Left lung (tissue), 10 donors: Measurements from ENCODE around the gene GATA2. TPM values are rescaled to one million over a fixed set of nuclear protein-coding genes. Genes with fewer than 3 reads are reported as not detected.

Source experiments
- ATAC-seq: fragments of 200-7000 bp; cut with Tn5 transposase; one replicate; pipeline ENCODE4 v1.9.1; 2020; ENCODE audit warnings: moderate library complexity
- DNase-seq, 4 donors: peaks; one replicate each; pipeline ENCODE4 v3.0.0-alpha.2; 2013 to 2020
- H3K27ac ChIP-seq, 2 donors: fragments of 200-600 bp; sonication (generic) in 1 of 2; one replicate each; pipeline versions ENCODE4 v1.5.0 to v1.8.0; 2020 to 2021
- H3K27me3 ChIP-seq, 2 donors: fragments of 200-600 bp; sonication (generic) in 1 of 2; one replicate each; pipeline versions ENCODE4 v1.5.0 to v1.8.0; 2020 to 2021
- H3K36me3 ChIP-seq, 2 donors: fragments of 200-600 bp; sonication (generic) in 1 of 2; one replicate each; pipeline versions ENCODE4 v1.5.0 to v1.8.0; 2020 to 2021
- H3K4me1 ChIP-seq, 2 donors: fragments of 200-600 bp; one replicate each; pipeline ENCODE4 v1.8.0; 2021
- H3K4me3 ChIP-seq, 2 donors: fragments of 200-600 bp; sonication (generic) in 1 of 2; one replicate each; pipeline versions ENCODE4 v1.5.0 to v1.8.0; 2020 to 2021; ENCODE audit warnings: mild to moderate bottlenecking in 1 of 2
- H3K9me3 ChIP-seq, 2 donors: fragments of 200-600 bp; sonication (generic) in 1 of 2; one replicate each; pipeline versions ENCODE4 v1.5.0 to v1.8.0; 2020 to 2021
- CTCF ChIP-seq, 2 donors: fragments of 200-600 bp; sonication (generic) in 1 of 2; IDR thresholded peaks; one replicate each; pipeline versions ENCODE4 v1.5.0 to v1.8.0; 2021; ENCODE audit warnings: antibody characterized with exemption in 2 of 2
- intact Hi-C, 2 donors: fragments of 100-400 bp; cut with DNase I; formaldehyde crosslinking; loops; one replicate each; pipeline versions ENCODE4 v1.11.2 to v1.14.2; 2022
- polyA plus RNA-seq, 6 donors: library from polyadenylated mRNA; unstranded; fragments of 120-200 nt; gene quantifications; one replicate each; pipeline ENCODE4 v1.2.1, GENCODE V29; 2013; ENCODE audit not compliant: insufficient read length in 6 of 6
- total RNA-seq, 2 donors: library from RNA; stranded (reverse); fragmentation: NEBNext Ultra II Directional; extraction: Animal tissue kit (Norgen Biotek cat#: 25700); gene quantifications; one replicate each; pipeline ENCODE4 v1.2.1, GENCODE V29; 2021
- donor health status: DM: no; HTN: yes; CAD: no.
- donor health status: DM: no; HTN: no; CAD: no.

The GATA2 gene
- total and polyA plus RNA-seq, 8 donors = 9.2 to 43.0 (median 15.1) TPM

- intact Hi-C loops = no loop called here
- DNase-seq (no peak), ATAC-seq (no peak)
- Histone ChIP-seq H3K27me3 (peaks cover 0 to 12% of the 10 kb centered on the region in 2 donors), H3K27ac (no peak overlapping the region), H3K9me3 (no peaks in the 10 kb centered on the region), H3K4me3 (no peak overlapping the region), H3K36me3 (no peaks in the 10 kb centered on the region), H3K4me1 (peaks cover 0 to 5% of the 10 kb centered on the region in 2 donors)
- no peak for TF ChIP-seq CTCF (IDR thresholded peaks at IDR 0.05)
These were observed 39.3 kb upstream of the GATA2 start for GRCh38 chr3:128532012-128532983.

- Histone ChIP-seq H3K36me3 (no peaks in the 10 kb centered on the region), H3K4me1 (peaks cover 0 to 20% of the 10 kb centered on the region in 2 donors), H3K4me3 (no peak overlapping the region), H3K9me3 (no peaks in the 10 kb centered on the region), H3K27me3 (no peaks in the 10 kb centered on the region), H3K27ac (peak overlapping the region in 1 of 2 donors; percentile 60)
- intact Hi-C loops = no loop called here
- TF ChIP-seq CTCF (IDR thresholded peaks at IDR 0.05) = no peak
- ATAC-seq = no peak
- no peak for DNase-seq
These were observed 31.6 kb upstream of the GATA2 start for GRCh38 chr3:128524374-128525299.

GRCh38 chr3:128523591-128523990, 30.6 kb upstream of the GATA2 start:
- ATAC-seq (no peak), DNase-seq (no peak)
- Histone ChIP-seq H3K4me1 (peaks cover 0 to 20% of the 10 kb centered on the region in 2 donors), H3K9me3 (no peaks in the 10 kb centered on the region), H3K4me3 (no peak overlapping the region), H3K27ac (peak overlapping the region in 1 of 2 donors; percentile 60), H3K36me3 (no peaks in the 10 kb centered on the region), H3K27me3 (no peaks in the 10 kb centered on the region)
- intact Hi-C loops = no loop called here
- TF ChIP-seq CTCF (IDR thresholded peaks at IDR 0.05) = no peak

GRCh38 chr3:128521715-128522114, 28.7 kb upstream of the GATA2 start:
- Histone ChIP-seq H3K9me3 (no peaks in the 10 kb centered on the region), H3K27me3 (peaks cover 0 to 6% of the 10 kb centered on the region in 2 donors), H3K36me3 (no peaks in the 10 kb centered on the region), H3K4me1 (peaks cover 0 to 20% of the 10 kb centered on the region in 2 donors), H3K4me3 (no peak overlapping the region), H3K27ac (no peak overlapping the region)
- intact Hi-C loops = no loop called here
- TF ChIP-seq CTCF (IDR thresholded peaks at IDR 0.05) = no peak
- ATAC-seq = no peak
- DNase-seq = no peak
